Subcutaneous adipose tissue (tissue), 4 donors: ENCODE data around the gene C2CD3. TPM values are rescaled to one million over a fixed set of nuclear protein-coding genes. Genes with fewer than 3 reads are reported as not detected.

ENCODE experiments used
- CTCF ChIP-seq: fragments of 450-650 bp; IDR thresholded peaks from one replicate; pipeline ENCODE4 v1.5.1; 2016; ENCODE audit warnings: low read depth, mild to moderate bottlenecking, control low read depth, antibody characterized with exemption, moderate library complexity
- total RNA-seq, 4 donors: library from RNA; depleted of rRNA; stranded (reverse); fragments of >200 nt; gene quantifications; one replicate each; pipeline ENCODE4 v1.1.0, GENCODE V29; 2016

Gene C2CD3
- total RNA-seq, 4 donors from 2014 or later: 15.6 to 33.8 (median 17.5) TPM

DNA sequence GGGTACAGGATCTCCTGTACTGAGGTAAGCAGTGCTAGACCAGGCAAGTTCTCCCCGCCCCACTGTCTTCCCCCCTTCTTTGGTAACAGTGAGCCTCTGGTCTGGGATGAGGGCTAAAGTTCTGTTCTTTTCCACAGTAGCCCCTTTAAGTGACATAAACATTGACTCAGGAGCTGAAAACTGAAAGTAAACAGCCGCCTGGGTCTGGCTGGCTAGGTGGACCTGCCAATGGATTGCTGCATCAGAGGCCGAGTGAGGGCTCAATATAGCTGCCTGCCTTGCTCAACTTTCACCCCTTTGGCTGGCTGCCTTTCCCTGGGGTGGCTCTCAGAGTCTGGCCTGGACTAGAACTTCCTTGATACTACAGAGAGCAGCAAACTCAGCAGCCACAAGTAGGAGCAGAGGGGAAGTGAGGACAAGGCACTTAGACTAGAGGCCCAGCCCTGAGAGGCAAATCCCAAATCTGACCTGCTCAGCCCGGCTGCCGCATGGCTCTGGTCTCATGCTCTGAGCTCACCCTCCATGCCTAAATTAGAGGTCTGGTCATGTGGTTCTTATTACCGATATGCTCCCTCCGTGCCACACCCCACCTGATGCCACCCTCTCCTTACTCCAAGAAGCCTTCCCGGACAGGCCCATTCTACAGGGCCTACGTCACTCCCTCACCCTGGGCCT, 152.3 kb downstream of the C2CD3 start:
- TF ChIP-seq CTCF: no peak

GRCh38 chr11:74017631-74018030, 153.2 kb downstream of the C2CD3 start:
- no peak for TF ChIP-seq CTCF

- TF ChIP-seq CTCF: no peak
These were observed 154.7 kb downstream of the C2CD3 start for GRCh38 chr11:74015919-74016684.

DNA sequence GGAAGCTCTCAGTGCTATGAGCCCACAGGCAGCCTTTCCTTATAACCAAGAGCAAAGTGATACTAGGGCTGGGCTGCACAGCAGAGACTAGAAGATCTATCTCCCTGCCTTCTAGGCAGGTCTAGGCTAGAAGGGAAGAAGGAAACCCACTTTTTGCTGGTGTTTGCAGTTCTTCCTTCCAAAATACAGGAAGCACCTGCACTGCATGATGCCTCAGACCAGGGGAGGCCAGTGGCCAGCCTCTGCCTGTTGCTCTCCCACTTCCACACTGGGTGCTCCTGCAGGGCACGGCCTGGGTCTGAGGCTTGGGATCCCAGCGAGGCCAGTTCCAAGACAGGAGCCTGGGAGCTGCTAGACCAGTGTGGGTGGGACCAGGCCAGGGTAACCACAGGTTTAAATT, 155.9 kb downstream of the C2CD3 start:
- TF ChIP-seq CTCF: no peak

DNA sequence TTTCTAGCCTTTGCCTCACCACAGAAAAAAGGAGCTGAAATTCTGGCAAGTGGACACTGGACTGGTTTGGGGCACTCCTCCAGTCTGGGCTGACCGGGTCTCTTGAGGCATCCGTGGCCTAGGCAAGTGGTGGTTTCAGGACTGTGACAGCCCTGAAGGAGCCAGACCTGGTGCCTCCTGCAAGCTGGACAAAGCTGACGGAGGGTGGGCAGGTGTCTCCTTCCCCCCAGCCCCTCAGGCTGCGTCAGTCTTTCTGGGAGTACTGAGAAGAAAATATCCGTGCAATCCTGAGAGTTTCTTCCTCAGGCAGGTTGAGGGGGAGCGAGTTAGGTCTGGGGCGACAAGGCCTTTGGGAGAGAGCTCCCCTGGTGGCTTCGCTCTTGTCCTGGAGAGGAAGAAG, 157.7 kb downstream of the C2CD3 start:
- no peak for TF ChIP-seq CTCF

DNA sequence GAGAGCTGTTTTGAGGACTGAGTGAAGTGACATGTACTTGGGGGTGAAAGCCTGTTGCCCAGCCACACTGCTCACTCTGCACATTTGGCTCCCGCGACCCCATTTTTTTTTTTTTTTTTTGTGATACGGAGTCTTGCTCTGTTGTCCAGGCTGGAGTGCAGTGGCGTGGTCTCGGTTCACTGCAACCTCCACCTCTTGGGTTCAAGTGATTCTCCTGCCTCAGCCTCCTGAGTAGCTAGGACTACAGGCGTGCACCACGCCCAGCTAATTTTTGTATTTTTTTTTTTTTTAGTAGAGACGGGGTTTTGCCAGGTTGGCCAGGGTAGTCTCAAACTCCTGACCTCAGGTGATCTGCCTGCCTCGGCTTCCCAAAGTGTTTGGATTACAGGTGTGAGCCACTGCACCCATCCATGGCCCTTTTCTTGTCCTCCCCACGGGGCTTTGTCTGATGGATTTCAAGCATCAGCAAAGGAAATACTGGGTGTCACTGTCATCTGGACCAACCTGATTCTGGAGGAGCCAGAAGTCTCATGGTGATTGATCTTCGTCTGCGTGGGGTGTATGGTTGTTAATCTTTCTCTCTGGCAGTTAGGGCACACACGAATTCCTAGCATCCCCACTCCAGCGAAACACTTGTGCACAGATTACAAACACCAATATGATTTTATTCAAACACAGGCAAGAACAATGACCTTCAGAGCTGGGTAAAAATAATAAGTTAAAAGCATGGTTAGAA, 158.6 kb downstream of the C2CD3 start:
- no peak for TF ChIP-seq CTCF
